Measurements from ENCODE around the gene C19orf67. TPM values are rescaled to one million over a fixed set of nuclear protein-coding genes. Genes with fewer than 3 reads are reported as not detected.
A peak's percentile ranks its signal among the peaks of the same experiment; 100 is the strongest.

C19orf67 gene
- total RNA-seq, 1 experiment from 2014 or later: not detected

DNA sequence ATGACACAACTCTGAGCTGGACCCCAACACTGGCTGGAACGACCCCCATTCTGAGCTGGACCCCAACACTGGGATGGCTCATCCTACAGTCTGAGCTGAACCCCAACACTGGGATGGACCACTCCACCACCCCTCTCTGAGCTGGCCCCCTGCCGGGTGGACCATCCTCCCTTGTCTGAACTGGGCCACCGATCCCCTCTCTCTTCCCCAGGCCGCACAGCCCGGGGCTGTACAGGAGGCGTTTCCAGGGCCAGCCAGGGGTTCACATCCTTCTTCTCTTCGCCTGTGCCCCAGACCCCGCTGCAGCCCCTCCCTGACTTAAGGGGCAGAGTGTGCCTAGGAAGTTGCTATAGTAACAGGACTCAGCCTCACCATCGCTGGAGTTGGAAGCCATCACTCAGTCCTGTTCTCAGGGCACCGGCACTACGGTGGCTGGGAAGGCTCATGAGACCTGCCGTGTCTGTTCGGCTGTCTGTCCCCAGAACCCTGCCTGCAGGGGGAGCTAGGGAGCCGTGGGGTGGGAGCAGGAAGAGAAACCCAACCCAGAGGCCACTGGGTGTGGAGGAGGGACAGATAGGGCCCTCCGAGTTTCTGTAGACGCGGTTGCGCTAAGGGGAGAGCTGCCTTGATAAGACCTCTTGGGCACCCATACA, 28.3 kb upstream of the C19orf67 start (continued):
- peak; percentile 91 for TF ChIP-seq YY1 (IDR thresholded peaks at IDR 0.05; ENCODE audit: extremely low read depth, insufficient replicate concordance, low read depth, low read length)
- TF ChIP-seq SRF (IDR thresholded peaks at IDR 0.05; ENCODE audit: low read depth): no peak
- TF ChIP-seq SP1 (IDR thresholded peaks at IDR 0.05; ENCODE audit: low read depth): peak; percentile 61
- TF ChIP-seq JUND (IDR thresholded peaks at IDR 0.05): no peak

DNA sequence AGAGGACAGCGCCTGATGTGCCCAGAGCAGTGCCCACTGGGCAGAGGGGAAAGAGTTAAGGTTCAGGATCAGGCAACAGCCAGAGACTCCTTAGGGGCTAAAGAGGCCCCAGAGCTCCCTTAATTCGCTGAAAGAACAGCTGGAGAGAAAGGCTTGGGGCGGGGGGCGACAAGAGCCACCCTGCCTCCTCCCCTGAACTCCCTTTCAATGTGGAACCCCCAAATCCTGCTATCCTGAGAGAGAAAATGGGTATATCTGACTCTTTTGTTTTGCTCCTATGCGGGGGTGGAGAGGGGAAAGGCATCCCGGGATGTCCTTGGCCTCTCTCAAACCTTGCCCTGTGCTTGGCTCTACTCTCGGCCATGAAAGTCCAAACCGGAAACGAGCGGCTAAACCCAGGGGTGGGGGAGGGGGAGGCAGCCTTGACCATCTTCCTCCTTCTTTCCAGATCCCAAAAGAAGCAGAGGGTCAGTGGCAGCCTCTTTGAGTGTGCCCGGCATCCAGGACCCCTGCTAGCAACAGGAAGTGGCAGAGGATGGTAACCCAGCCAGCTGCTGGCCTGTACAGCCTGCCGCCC, 27.3 kb upstream of the C19orf67 start:
- H3K9me2 ChIP-seq (ENCODE audit: insufficient read depth): no peaks in the 10 kb centered on the region
- no peak for TF ChIP-seq YY1 (IDR thresholded peaks at IDR 0.05; ENCODE audit: extremely low read depth, insufficient replicate concordance, low read depth, low read length)
- TF ChIP-seq, protein P1, sequence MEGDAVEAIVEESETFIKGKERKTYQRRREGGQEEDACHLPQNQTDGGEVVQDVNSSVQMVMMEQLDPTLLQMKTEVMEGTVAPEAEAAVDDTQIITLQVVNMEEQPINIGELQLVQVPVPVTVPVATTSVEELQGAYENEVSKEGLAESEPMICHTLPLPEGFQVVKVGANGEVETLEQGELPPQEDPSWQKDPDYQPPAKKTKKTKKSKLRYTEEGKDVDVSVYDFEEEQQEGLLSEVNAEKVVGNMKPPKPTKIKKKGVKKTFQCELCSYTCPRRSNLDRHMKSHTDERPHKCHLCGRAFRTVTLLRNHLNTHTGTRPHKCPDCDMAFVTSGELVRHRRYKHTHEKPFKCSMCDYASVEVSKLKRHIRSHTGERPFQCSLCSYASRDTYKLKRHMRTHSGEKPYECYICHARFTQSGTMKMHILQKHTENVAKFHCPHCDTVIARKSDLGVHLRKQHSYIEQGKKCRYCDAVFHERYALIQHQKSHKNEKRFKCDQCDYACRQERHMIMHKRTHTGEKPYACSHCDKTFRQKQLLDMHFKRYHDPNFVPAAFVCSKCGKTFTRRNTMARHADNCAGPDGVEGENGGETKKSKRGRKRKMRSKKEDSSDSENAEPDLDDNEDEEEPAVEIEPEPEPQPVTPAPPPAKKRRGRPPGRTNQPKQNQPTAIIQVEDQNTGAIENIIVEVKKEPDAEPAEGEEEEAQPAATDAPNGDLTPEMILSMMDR (IDR thresholded peaks at IDR 0.05 in 2 of 3, conservative IDR thresholded peaks at IDR 0.05 in 1 of 3; ENCODE audit: borderline replicate concordance in 1 of 3, insufficient read depth in 1 of 3, low read depth in 2 of 3, low read length in 2 of 3): no peak
- no peak for TF ChIP-seq JUND (IDR thresholded peaks at IDR 0.05)
- TF ChIP-seq POLR2AphosphoS5 (IDR thresholded peaks at IDR 0.05; ENCODE audit: low read depth, low read length): no peak
- TF ChIP-seq EGR1 (IDR thresholded peaks at IDR 0.05; ENCODE audit: low read depth): no peak
- no peak for TF ChIP-seq RAD21 (IDR thresholded peaks at IDR 0.05; ENCODE audit: low read depth)
- no peak for TF ChIP-seq SP1 (IDR thresholded peaks at IDR 0.05; ENCODE audit: low read depth)
- TF ChIP-seq SRF (IDR thresholded peaks at IDR 0.05; ENCODE audit: low read depth): no peak
- no peak for TF ChIP-seq POLR2A (IDR thresholded peaks at IDR 0.05; ENCODE audit: borderline replicate concordance, extremely low read depth, insufficient read depth, insufficient read length)
- TF ChIP-seq CBX3 (IDR thresholded peaks at IDR 0.05; ENCODE audit: low read depth): no peak
- TF ChIP-seq, protein P2, sequence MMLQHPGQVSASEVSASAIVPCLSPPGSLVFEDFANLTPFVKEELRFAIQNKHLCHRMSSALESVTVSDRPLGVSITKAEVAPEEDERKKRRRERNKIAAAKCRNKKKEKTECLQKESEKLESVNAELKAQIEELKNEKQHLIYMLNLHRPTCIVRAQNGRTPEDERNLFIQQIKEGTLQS (IDR thresholded peaks at IDR 0.05): no peak
- TF ChIP-seq EZH2phosphoT487 (IDR thresholded peaks at IDR 0.05; ENCODE audit: borderline replicate concordance): no peak
- H3K4me1 ChIP-seq (ENCODE audit: control insufficient read depth in 1 of 2, insufficient read depth in 2 of 2, low read length in 2 of 2): peaks cover 24 to 38% of the 10 kb centered on the region in 2 experiments
- peak overlapping the region; percentile 81 to 88 for H3K4me3 ChIP-seq (replicated peaks in 1 of 2; ENCODE audit: low read depth in 1 of 2, low read length in 2 of 2)
- intact Hi-C loops (cut with micrococcal nuclease): loop anchor here (5.0 kb wide), 1 partner anchor 41 kb away; the partner anchor contains the start of gene MISP3
- CTCF ChIA-PET: no interaction called here
- BruUV-seq (replicated peaks): no TSS peak
- H4K20me1 ChIP-seq (ENCODE audit: insufficient read depth): no peaks in the 10 kb centered on the region
- peaks cover 27% of the 10 kb centered on the region for H3K79me2 ChIP-seq (ENCODE audit: insufficient read depth, low read length)
- POLR2A ChIA-PET: no interaction called here
- H3K27me3 ChIP-seq (ENCODE audit: insufficient read depth, low read length): no peaks in the 10 kb centered on the region
- RAD21 ChIA-PET (ENCODE audit: low non-redundant PET in 1 of 2, low total read pairs in 2 of 2, uncharacterized antibody in 2 of 2, unreplicated experiment in 2 of 2): no interaction called here
- peak overlapping the region; percentile 82 for H3K9ac ChIP-seq (ENCODE audit: low read length)
- H2AFZ ChIP-seq (ENCODE audit: low read depth, low read length, poor library complexity, severe bottlenecking): no peak overlapping the region
- ATAC-seq (no peak), DNase-seq (ENCODE audit: low read depth, low spot score) (no peak)
- H3K27ac ChIP-seq (ENCODE audit: low read depth, low read length): peak overlapping the region; percentile 68
- H3K9me3 ChIP-seq (ENCODE audit: control insufficient read depth in 1 of 2, insufficient read depth in 1 of 2, low read depth in 1 of 2, low read length in 2 of 2): no peaks in the 10 kb centered on the region
- H3K36me3 ChIP-seq (ENCODE audit: control insufficient read depth in 1 of 2, insufficient read depth in 2 of 2, low read length in 2 of 2): no peaks in the 10 kb centered on the region; a peak in 1 of 4 replicates
- peak overlapping the region; percentile 89 for H3K4me2 ChIP-seq (ENCODE audit: low read length)
